ENCODE results near the gene POU3F3.

POU3F3 gene

DNA sequence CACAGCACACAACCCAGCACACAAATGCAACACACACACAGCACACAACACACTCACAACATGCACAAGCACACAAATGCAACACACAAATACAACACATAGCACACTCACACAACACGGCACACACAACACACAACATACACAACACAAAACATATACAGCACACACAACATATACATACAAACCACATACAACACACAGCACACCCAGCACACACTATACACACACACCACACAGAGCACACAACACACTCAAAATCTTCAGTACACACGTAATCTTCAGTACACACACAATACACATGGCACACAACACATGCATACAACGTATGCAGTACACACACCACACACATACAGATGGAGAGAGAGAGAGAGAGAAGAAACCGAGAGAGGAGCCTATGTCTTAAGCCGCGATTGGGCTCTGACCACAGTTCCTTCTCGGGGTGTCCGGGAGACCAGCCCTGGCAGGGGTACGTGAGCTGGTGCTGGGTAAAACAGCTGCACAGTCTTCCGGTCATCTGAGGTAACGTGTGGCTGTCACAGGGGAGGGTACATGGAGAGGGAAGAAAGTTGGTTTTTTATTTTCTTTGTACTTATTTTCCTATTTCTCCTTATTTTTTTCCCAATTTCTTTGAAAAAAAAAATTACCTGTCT, 25.1 kb downstream of the POU3F3 start:
- DNase-seq: no peak

DNA sequence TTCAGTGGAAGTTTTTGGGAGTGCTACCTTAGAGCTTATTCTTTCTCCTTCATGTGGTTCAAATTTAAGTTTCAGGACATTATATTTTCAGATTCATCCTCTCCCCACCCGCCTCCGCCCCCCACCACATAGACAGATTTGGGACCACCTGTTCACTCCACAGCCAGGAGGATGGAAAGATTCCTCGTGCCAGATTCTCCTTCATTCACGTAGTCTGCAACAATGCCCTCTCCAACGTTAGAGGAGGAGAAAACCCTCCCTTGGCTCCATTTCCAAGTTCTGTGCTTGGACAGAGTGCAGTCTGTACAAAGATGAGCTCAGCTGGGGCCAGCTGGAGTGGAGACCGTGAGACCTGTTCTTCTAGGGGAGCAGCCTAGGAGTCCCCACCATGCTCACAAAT, 26.2 kb downstream of the POU3F3 start:
- DNase-seq: no peak

DNA sequence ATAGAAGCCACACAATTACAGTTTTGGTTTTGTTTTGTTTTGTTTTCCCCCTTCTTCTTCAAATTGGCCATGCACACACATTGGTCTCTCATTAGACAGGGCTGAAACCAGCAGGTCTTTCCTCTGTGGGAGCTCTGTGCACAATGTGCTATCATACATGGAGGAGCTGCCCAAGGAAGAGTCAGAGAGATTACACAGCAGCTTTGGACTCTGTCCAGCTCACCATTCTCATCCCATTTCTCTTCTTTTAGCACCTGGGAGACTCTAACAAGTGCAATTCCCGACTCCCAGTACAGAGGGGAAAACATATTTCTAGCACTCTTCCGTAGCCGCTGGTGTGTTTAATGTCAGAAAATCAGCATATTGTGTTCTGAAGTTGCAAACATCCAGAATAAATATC, 29.4 kb downstream of the POU3F3 start:
- DNase-seq: no peak

DNA sequence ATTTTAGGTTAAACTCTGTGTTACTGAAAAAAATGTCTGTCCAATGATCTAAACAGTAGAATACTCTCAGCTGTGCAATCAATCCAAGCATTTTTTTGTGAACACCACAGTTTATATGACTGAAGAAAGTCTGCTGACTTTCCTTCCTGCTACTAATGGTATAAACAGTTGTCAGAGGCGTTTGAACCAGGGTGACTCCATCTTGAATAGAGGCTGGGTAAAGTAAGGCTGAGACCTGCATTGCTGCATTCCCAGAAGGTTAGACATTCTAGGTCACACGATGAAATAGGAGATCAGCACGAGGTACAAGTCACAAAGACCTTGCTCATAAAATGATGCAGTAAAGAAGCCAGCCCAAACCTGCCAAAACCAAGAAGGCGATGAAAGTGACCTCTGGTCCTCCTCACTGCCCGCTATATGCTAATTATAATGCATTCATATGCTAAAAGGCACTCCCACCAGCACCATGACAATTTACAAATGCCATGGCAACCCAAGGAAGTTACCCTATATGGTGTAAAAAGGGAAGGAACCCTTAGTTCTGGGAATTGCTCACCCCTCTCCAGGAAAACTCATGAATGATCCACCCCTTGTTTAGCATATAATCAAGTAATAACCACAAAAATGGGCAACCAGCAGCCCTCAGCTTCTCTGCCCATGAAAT, 31.3 kb downstream of the POU3F3 start:
- no peak for DNase-seq

DNA sequence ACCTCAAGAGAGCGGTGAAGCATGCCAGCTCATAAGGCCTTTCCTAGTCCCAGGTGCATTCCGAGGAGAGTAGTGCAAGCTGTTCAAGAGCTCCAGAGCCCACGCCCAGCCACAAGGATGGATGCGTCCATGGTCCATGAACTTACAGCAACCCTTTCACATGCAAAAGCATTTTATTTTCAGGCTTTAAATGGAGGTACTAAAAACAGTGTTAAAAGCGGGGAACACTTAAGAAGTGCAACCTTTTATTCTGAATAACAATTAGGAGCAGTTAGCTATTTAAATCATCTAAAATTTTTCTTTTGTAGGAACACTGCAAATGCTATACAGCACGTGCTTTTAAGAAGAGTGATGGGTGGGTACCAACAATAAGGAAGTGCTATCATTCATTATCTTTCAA, 33.8 kb downstream of the POU3F3 start:
- DNase-seq: no peak

DNA sequence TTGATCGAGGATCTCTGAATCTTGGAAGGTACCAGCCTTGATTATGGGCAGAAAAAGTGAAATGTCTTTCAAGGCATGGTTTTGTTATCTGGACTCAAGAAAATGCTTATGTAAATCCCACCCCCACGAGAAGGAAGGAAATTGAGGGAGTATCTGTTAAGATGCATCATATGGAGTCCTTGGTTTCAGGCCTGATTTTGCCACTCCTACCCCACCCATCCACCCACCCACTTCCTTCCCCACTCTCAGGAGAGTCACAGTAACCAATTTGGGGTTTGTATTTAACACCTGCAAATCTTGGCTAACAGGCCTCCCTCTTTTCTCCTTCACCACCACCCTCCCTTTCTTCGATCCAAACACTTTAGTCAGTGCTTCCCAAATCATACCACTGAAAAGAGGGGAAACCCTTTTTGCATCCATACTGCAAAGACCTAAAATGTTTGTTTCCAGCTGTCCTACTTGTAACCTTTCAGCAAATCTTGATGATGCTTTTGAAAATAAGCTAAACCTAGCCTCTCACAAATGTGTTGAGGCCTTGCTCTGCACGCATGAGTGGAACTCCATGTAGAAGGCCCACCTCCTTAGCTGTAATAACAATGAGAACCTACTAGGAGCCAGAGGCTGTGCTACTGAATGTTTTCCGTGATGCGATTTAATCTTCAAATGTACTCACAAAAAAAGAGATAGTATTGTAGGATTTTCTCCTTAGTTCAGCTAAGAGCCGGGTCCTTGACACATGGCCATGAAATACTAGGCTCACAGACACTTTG, 34.8 kb downstream of the POU3F3 start:
- DNase-seq: no peak

DNA sequence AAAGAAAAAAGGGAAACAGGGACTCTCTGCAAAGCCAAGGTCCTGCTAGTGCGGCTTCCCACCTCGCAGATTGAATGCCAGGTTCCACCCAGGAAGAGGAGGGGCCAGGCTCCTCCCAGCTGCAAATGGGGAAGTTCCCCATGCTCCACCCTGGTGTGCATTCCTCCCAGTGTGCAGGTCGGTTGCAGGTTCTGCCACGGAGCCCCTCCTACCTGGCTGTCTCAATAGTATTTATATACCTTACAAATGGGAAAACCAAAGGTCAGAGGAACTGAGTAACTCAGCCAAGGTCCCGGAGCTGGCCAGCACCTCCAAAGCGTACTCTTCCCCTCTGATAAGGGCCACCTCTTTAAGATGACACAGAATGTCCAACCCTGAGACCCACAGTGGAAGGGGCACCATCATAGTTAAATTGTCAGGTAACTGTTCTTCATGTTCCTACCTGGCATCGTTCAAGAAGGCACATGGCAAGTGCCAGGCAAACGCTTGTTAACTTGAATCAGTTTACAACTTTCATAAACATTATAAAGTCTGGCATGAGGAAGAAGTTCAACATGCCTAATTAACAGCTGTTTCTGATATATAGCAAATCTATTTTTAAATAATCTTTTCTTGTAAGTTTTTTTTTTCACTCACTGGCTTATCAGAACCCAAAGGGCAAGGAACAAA, 35.5 kb downstream of the POU3F3 start:
- DNase-seq: no peak

DNA sequence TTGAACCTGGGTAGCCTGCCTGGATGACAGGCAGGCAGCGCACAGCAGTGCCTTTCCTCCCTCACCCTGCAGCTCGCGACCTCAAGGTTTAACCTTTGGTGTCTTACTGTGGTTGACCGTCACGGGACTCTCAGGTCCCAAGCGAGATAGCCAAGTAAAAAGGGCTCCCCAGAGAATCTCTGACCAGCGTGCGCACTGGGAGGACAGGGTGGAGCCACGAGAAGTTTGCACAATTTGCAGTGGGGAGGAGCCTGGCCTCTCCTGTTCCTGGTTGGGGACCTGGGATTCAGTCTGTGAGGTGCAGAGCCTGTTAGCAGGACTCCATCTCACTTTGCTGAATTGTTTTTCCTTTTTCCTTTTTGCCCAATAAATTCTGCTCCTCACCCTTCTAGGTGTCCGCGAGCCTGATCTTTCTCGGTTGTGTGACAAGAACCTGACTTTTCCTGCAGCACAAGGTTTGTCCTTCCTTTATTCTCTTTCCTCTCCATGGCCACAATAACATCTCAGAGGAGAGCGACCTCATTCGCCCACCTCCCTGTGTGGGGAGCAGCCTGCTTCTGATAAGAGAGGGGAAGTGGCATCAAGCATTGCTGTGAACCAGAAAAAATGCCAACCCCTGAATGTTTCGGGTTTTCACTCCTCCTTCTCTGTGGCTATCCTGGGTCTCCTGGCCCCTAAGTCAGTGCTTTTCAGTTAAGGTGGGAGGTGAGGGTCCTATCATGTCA, 36.2 kb downstream of the POU3F3 start:
- no peak for DNase-seq

DNA sequence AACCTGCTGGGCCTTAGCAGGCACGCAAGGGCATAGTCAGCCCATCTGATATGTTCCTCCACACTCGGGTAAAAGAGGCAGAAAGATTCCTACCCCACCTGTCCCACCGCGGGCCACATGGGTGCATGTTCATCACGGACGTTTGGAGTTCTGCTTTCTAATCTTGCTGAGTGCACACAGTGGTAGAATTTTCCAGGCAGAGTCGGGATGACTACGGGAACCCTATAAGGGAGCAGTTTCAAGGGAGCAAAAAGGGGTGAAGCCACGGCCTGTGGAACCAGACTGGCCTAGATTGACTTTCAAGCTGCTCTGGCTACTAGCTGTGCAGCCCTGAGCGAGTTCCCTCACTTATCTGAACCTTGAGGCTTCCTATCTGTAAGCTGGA, 36.8 kb downstream of the POU3F3 start:
- no peak for DNase-seq

DNA sequence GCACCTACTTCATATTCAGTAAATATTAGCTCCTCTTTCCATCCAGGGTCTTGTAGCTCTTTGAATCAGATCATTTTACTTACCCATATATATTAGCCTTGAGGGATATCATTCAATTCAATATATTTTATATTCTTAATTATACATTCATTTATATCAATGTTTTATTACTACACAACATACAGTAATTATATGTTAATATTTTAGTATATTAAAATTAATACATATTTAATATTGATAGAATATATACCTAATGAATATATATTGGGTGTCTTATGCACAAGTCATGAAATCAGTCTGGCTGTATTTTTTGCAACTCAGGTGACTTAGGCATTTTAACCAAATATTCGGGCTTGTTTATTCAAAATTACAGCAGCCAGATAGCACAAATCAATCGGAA, 37.2 kb downstream of the POU3F3 start:
- DNase-seq: no peak

DNA sequence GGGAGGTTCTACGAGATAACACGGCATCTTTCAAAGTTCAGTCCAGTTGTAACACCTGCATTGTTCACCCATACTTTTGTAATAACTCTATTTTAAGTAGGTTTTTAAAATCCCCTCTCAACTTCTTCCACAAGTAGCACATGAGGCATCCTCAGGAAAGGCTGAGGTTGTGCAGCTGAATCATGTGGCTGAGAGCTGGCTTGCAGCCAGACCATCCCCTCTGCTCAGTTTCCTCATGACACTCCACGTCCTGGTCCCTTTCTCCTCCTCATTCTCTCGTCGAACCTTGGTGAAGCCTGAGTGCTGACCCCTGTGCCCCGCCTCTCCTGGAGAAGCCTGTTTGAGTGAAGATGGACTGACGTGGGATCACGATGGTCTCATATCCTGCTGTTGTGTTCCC, 42.5 kb downstream of the POU3F3 start:
- no peak for DNase-seq

DNA sequence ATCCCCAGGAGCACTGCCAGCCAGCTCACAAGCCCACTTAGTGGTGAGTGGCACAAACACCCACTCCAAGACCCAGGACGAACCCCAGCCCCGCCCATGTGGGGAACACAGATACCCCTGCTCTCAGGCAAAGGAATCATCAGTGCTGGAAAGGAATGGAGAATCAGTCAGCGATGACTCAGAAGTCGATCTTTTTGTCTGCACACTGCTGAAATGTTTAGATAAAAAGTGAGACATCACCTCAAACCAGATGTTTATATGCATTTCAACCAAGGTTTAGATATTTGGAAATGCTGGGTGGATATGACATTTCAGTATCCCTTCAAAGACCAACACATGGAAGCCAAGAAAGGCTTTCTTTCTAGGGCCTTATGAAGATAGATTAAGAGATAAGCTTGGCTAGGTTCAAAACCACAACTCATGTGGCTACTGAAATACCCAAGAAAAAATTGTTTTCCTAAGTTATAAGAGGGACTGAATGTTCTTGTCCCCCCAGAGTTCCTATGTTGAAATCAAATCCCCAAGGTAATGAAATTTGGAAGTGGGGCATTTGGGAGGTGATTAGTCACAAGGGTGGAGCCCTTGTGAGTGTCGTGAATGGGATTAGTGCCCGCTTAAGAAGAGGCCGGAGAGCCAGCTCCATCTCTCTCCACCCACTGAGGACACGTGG, 43.7 kb downstream of the POU3F3 start:
- DNase-seq: no peak

DNA sequence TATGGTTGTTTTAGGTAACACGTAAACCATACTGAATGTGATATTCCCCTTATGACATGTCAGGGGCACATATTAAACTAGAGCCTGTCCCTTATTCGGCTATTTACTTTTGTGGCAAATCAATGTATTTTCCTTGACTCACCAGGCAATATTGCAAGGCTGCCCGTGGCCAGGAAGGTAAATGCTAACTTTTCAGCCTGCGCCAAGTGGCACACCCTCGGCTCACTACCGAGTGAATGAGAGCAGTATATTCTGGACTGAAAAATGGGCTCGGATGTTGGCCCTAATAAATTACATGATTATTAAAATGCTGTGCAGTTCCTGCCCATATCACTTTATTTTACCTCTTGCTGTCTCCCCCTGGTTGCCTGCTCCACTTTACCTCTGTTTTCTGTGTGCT, 46.7 kb downstream of the POU3F3 start:
- DNase-seq: no peak

DNA sequence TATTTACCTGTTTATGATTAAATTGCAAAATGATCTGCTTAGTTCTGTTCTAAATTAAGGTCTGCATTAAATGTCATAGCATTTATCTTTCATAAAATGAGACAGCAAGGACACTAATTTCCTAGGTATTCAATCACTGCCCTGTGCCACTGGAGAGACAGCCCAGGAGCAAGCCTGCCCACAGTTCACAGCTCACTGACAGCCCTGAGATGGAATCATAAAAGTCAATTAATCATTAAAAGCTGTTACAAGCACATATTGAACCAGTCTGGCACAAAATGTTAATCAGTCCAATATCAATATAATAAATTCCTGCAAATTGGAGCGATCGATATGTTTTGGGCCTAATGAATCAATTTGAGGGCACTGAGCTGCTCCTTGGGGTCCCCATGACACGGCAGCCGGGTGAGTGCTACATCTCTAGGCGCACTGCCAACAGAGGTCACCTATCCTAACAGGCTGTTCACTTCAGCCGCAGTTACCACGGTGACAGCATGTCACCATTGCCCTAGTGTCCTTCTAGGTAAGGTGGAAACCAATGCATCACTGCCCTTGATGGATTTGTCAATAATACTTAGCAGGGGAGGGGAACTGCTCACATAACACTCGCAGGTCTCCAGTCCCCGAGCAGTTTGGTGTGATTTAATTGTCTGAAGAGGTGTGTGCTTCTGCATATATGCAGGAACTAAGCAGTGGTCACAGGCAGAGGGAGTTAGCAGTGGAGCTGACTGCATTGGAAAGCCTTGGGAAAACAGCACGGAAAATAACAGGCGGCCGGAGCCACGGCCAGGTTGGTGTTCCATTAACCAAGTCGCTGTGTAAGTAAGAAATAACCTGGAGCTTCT, 47.3 kb downstream of the POU3F3 start:
- no peak for DNase-seq

DNA sequence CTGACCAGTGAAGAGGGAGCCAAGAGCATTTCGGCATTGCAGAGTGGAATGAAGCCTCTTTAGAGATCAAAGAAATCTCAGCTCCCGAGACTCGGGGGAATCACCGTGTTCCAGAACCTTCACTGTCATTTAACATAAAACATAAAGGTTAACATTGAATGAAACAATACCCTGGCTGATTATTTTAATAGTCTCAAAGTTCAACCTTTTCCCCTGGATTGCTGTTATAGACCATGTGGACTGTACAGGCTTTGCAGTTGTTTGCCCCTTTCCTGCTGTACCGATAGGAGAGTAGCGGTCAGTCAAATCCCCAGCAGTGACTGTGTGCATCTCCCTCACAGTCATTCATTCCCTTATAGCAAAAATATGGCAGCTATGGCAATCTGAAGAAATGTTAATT, 48.4 kb downstream of the POU3F3 start:
- no peak for DNase-seq
